ENCODE data around the gene SYT8. TPM values are rescaled to one million over a fixed set of nuclear protein-coding genes. Genes with fewer than 3 reads are reported as not detected.

The SYT8 gene
- total and polyA plus RNA-seq, 2 donors (not counting 1 experiment from before 2014, with no cell fraction given), result not detected

- H3K4me2 ChIP-seq (replicated peaks; ENCODE audit: low read depth, low read length, poor library complexity, severe bottlenecking), result no peak overlapping the region
- no peaks in the 10 kb centered on the region for H3K36me3 ChIP-seq (replicated peaks in 1 of 2; ENCODE audit: control extremely low read depth in 1 of 2, control insufficient read depth in 1 of 2, extremely low read depth in 1 of 2, insufficient read depth in 2 of 2, low read length in 1 of 2)
- CTCF ChIA-PET, result interaction anchor here (1.4 to 2.2 kb wide), 4 partner anchors 9 to 327 kb away, joined by 5 to 14 read pairs (median 8); no protein-coding TSS in a partner anchor
- Mint-ChIP-seq H3K4me3 (no peak overlapping the region), H3K9me3 (ENCODE audit: insufficient read depth) (no peaks in the 10 kb centered on the region), H3K27me3 (peaks cover 14% of the 10 kb centered on the region), H3K4me1 (no peaks in the 10 kb centered on the region), H3K27ac (no peak overlapping the region)
- TF ChIP-seq EZH2 (IDR thresholded peaks at IDR 0.05; ENCODE audit: borderline replicate concordance, insufficient read depth, low read depth, low read length, poor library complexity, severe bottlenecking) (no peak), CTCF (IDR thresholded peaks at IDR 0.05) (no peak)
- H3K27ac ChIP-seq (ENCODE audit: low read length in 2 of 2), result no peak overlapping the region
- H3K9ac ChIP-seq (ENCODE audit: low read length), result no peak overlapping the region
- H3K4me3 ChIP-seq (ENCODE audit: control extremely low read depth in 1 of 5, extremely low read depth in 1 of 5, insufficient read depth in 1 of 5, low read depth in 2 of 5, low read length in 4 of 5), result no peak overlapping the region
- H2AFZ ChIP-seq (ENCODE audit: insufficient read depth, low read depth, low read length, poor library complexity, severe bottlenecking), result no peak overlapping the region
- no peaks in the 10 kb centered on the region for H3K9me3 ChIP-seq (ENCODE audit: control extremely low read depth in 1 of 3, control insufficient read depth in 2 of 3, insufficient read depth in 1 of 3, low read length in 2 of 3)
- intact Hi-C loops (cut with micrococcal nuclease), result no loop called here
- no peaks in the 10 kb centered on the region for H3K4me1 ChIP-seq (ENCODE audit: control insufficient read depth in 2 of 2, insufficient read depth in 2 of 2, low read length in 2 of 2)
- H4K20me1 ChIP-seq (ENCODE audit: control insufficient read depth, insufficient read depth, low read length, poor library complexity, severe bottlenecking), result no peaks in the 10 kb centered on the region
- WGBS (ENCODE audit: insufficient coverage), result 84% methylated on average over 23 of the region's 23 CpGs
- no peaks in the 10 kb centered on the region for H3K79me2 ChIP-seq (ENCODE audit: control insufficient read depth, insufficient read depth, low read length)
- ATAC-seq (ENCODE audit: low read depth) (no peak), DNase-seq (no peak)
- POLR2A ChIA-PET, result no interaction called here
- peaks cover 0 to 5% (median 0%) of the 10 kb centered on the region in 4 experiments for H3K27me3 ChIP-seq (replicated peaks in 1 of 4; ENCODE audit: control extremely low read depth in 1 of 4, control insufficient read depth in 3 of 4, insufficient read depth in 4 of 4, low read length in 3 of 4)
These were observed 10.4 kb upstream of the SYT8 start for GRCh38 chr11:1824221-1825038.

Measured in B cell (primary cell).